Gastrocnemius medialis (tissue), 4 donors: Measurements from ENCODE around the gene CXorf58. TPM values are rescaled to one million over a fixed set of nuclear protein-coding genes. Genes with fewer than 3 reads are reported as not detected.

Experiments
- ATAC-seq, 2 donors: fragments of 150-250 bp; one replicate each; pipeline ENCODE4 v1.9.1; 2016
- DNase-seq, 2 donors: peaks; one replicate each; pipeline ENCODE4 v3.0.0-alpha.2; 2019
- H3K27ac ChIP-seq, 4 donors: fragments of 200-600 bp; sonication (generic); 1 replicate in 1 of 4; 2 replicates in 3 of 4; pipeline ENCODE4 v1.5.1; 2016 to 2018; ENCODE audit warnings: mild to moderate bottlenecking in 2 of 4, moderate library complexity in 1 of 4
- H3K27me3 ChIP-seq, 3 donors: fragments of 200-600 bp; sonication (generic) in 2 of 3; 1 replicate in 1 of 3; 2 replicates in 2 of 3; pipeline versions ENCODE4 v1.5.1 to v1.6.0; 2016 to 2019; ENCODE audit warnings: mild to moderate bottlenecking in 1 of 3, moderate library complexity in 1 of 3
- H3K36me3 ChIP-seq, 2 donors: fragments of 200-600 bp; sonication (generic) in 1 of 2; one replicate each; pipeline ENCODE4 v1.5.1; 2017 to 2018
- H3K4me1 ChIP-seq, 2 donors: fragments of 200-600 bp; sonication (generic) in 1 of 2; one replicate each; pipeline ENCODE4 v1.5.1; 2016 to 2017; ENCODE audit warnings: mild to moderate bottlenecking in 2 of 2
- H3K4me3 ChIP-seq, 4 donors: fragments of 200-600 bp; sonication (generic) in 3 of 4; 1 replicate in 1 of 4; 2 replicates in 3 of 4; pipeline ENCODE4 v1.5.1; 2016 to 2019; ENCODE audit warnings: mild to moderate bottlenecking in 2 of 4
- H3K9me3 ChIP-seq, 3 donors: fragments of 200-600 bp; sonication (generic) in 2 of 3; 1 replicate in 1 of 3; 2 replicates in 2 of 3; pipeline ENCODE4 v1.5.1; 2016 to 2019
- CTCF ChIP-seq, 5 experiments: fragments of 450-650 bp in 3 of 5; fragments of 200-600 bp in 2 of 5; sonication (generic) in 2 of 5; IDR thresholded peaks in 4 of 5; conservative IDR thresholded peaks in 1 of 5; 1 replicate in 4 of 5; 2 replicates in 1 of 5; pipeline ENCODE4 v1.5.1; 2016 to 2019; ENCODE audit warnings: antibody characterized with exemption in 5 of 5, mild to moderate bottlenecking in 3 of 5, moderate library complexity in 3 of 5
- POLR2A ChIP-seq, 2 donors: fragments of 450-650 bp; IDR thresholded peaks; one replicate each; pipeline ENCODE4 v1.6.1; 2017; ENCODE audit warnings: antibody characterized with exemption in 2 of 2, mild to moderate bottlenecking in 2 of 2, moderate library complexity in 2 of 2
- in situ Hi-C, 4 donors: fragments of 200-750 bp; cut with MboI; loops; one replicate each; pipeline versions ENCODE4 v1.15.0 to v1.8.0; 2017; ENCODE audit warnings: low sequenced_read_pairs in 4 of 4
- intact Hi-C: fragments of 100-400 bp; cut with DNase I; formaldehyde crosslinking; loops from one replicate; pipeline ENCODE4 v1.15.1; 2023; ENCODE audit warnings: low total_unique reads
- total RNA-seq, 4 donors: library from RNA; depleted of rRNA; stranded (reverse); fragments of >200 nt; gene quantifications; one replicate each; pipeline versions ENCODE4 v1.1.0 to v1.2.3, GENCODE V29; 2016

Gene CXorf58
- total RNA-seq, 4 donors from 2014 or later, result 3.1 TPM; not detected in 3

- H3K9me3 ChIP-seq, result no peaks in the 10 kb centered on the region
- no peak overlapping the region for H3K27ac ChIP-seq
- no peaks in the 10 kb centered on the region for H3K36me3 ChIP-seq
- in situ Hi-C loops (no loop called here), intact Hi-C loops (no loop called here)
- TF ChIP-seq CTCF (IDR thresholded peaks at IDR 0.05 in 4 of 5, conservative IDR thresholded peaks at IDR 0.05 in 1 of 5) (no peak), POLR2A (IDR thresholded peaks at IDR 0.05) (no peak)
- DNase-seq (no peak), ATAC-seq (no peak)
- H3K27me3 ChIP-seq, result no peaks in the 10 kb centered on the region
- no peak overlapping the region for H3K4me3 ChIP-seq
- no peaks in the 10 kb centered on the region for H3K4me1 ChIP-seq
Observed at GRCh38 chrX:23939203-23939602, 31.4 kb downstream of the CXorf58 start.

GRCh38 chrX:23944234-23944633, 36.4 kb downstream of the CXorf58 start:
- no peak overlapping the region for H3K4me3 ChIP-seq
- no peaks in the 10 kb centered on the region for H3K27me3 ChIP-seq
- intact Hi-C loops (no loop called here), in situ Hi-C loops (no loop called here)
- no peaks in the 10 kb centered on the region for H3K36me3 ChIP-seq
- H3K27ac ChIP-seq, result no peak overlapping the region
- no peak for ATAC-seq
- TF ChIP-seq CTCF (IDR thresholded peaks at IDR 0.05 in 4 of 5, conservative IDR thresholded peaks at IDR 0.05 in 1 of 5) (no peak), POLR2A (IDR thresholded peaks at IDR 0.05) (no peak)
- DNase-seq, result no peak
- no peaks in the 10 kb centered on the region for H3K4me1 ChIP-seq
- no peaks in the 10 kb centered on the region for H3K9me3 ChIP-seq

GRCh38 chrX:23945206-23945605, 37.4 kb downstream of the CXorf58 start:
- intact Hi-C loops (no loop called here), in situ Hi-C loops (no loop called here)
- Histone ChIP-seq H3K27ac (no peak overlapping the region), H3K9me3 (no peaks in the 10 kb centered on the region), H3K4me1 (no peaks in the 10 kb centered on the region), H3K36me3 (no peaks in the 10 kb centered on the region), H3K27me3 (no peaks in the 10 kb centered on the region), H3K4me3 (no peak overlapping the region)
- ATAC-seq, result no peak
- no peak for DNase-seq
- no peak for TF ChIP-seq CTCF (IDR thresholded peaks at IDR 0.05 in 4 of 5, conservative IDR thresholded peaks at IDR 0.05 in 1 of 5)
- TF ChIP-seq POLR2A (IDR thresholded peaks at IDR 0.05), result no peak

GRCh38 chrX:23952391-23952790, 44.6 kb downstream of the CXorf58 start:
- H3K27ac ChIP-seq, result no peak overlapping the region
- intact Hi-C loops, result no loop called here

More at GRCh38 chrX:23952391-23952790, 44.6 kb downstream of the CXorf58 start:
- in situ Hi-C loops, result no loop called here
- no peak for ATAC-seq
- Histone ChIP-seq H3K4me1 (no peaks in the 10 kb centered on the region), H3K9me3 (no peaks in the 10 kb centered on the region), H3K27me3 (no peaks in the 10 kb centered on the region), H3K4me3 (no peak overlapping the region), H3K36me3 (no peaks in the 10 kb centered on the region)
- no peak for DNase-seq
- TF ChIP-seq POLR2A (IDR thresholded peaks at IDR 0.05) (no peak), CTCF (IDR thresholded peaks at IDR 0.05 in 4 of 5, conservative IDR thresholded peaks at IDR 0.05 in 1 of 5) (no peak)
